Activated CD8-positive, alpha-beta memory T cell treated with anti-CD3 and anti-CD28 coated beads for 24 hours (primary cell): ENCODE measurements around the gene HACD2.

Experiments
- DNase-seq: peaks from one replicate; pipeline ENCODE4 v3.0.0-alpha.2; 2020

Gene HACD2

GRCh38 chr3:123479891-123480290 lies 105.0 kb downstream of the HACD2 start:
- DNase-seq = no peak

DNA sequence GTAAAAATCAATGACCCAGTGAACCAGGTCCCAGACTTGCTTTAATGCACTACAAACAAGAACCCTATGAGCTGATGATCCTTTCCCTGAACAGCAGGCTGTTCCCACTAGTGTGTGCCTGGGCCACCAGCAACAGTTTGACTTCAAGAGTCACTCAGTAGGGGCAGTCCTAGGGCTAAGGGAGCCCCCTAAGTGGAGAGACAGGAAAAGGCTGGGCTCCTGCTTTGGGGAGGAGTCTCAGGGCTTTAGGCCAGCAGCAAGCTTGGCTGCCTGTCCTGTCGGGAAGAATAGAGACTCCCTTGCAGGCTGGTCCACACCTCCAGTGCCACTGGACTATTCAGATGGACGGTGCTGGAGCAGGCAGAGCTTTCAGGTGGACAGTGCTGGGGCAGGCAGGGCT lies 106.5 kb downstream of the HACD2 start:
- no peak for DNase-seq

- DNase-seq = no peak
These were observed 107.7 kb downstream of the HACD2 start for GRCh38 chr3:123476967-123477750.

GRCh38 chr3:123475786-123476185 lies 109.1 kb downstream of the HACD2 start:
- no peak for DNase-seq

- no peak for DNase-seq
These were observed 113.7 kb downstream of the HACD2 start for GRCh38 chr3:123471106-123471505.

DNA sequence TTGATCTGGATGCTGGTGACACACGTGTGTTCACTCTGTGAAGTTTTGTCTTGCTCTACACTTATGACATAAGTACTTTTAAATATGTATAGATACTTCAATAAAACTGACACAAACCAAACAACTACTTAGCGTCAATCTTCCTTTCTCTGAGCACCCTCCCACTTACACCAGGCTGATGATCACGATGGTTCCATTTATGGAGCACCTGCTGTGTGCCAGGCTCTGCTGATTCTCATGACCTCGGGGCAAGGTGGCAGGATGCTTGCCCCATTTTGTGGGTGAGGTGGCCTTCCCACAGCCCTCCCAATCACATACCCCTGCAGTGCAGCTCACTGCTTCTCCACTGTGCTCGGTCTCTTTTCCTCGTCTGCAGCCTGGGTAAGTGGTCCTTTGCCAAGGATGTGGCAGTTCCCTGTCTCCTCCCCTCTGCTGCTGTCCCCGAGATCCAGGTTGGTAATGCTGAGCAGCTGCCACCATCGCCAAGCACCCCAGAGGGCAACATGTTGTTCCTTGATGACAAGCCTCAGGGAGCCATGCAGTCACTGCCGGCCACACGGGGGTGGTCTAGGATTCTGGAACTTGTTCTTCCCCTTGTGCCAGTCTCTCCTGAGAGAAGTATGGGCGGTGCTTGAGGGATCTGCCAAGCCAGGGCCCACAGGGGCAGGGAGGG lies 115.4 kb downstream of the HACD2 start:
- DNase-seq = no peak

DNA sequence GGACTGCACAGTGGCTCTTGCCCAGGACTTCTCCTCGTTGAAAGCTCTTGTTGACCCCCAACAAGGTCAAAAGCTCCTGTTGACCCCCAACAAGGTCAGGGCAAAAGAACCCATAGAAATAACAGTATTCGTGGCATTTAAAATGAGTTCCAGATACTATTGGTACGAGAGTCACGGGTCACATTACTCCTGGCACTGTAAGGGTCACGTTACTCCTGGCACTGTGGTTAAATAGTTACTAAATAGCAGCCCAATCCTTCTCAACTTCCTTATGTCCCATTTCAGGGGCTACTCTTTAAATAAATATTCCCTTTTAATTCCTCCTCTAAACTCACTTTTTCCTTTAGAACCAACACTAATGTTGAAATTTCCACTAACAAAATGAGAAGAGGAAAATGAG lies 117.8 kb downstream of the HACD2 start:
- no peak for DNase-seq

- DNase-seq = no peak
These were observed 120.6 kb downstream of the HACD2 start for GRCh38 chr3:123464211-123464610.

- no peak for DNase-seq
These were observed 125.0 kb downstream of the HACD2 start for GRCh38 chr3:123459862-123460261.

GRCh38 chr3:123458255-123458654 lies 126.6 kb downstream of the HACD2 start:
- no peak for DNase-seq

DNA sequence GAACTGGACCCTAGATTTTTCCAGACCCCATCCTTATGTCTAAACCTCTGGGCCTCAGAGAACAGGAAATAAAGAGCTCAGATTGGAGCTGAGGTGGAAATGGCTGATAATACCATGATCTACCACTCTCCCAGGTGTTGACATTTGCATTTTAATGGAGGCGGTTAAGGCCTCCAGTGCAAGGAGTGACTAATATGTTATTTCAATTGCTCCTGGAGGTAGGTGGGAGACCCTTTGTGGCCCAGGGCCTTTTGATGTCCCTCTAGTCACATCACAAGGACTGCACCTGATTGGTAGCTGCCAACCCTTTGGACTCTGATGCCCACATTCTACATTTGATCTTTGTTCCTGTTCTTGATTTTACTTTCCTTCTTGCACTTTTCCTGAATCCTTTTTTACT lies 127.0 kb downstream of the HACD2 start:
- DNase-seq = no peak

DNA sequence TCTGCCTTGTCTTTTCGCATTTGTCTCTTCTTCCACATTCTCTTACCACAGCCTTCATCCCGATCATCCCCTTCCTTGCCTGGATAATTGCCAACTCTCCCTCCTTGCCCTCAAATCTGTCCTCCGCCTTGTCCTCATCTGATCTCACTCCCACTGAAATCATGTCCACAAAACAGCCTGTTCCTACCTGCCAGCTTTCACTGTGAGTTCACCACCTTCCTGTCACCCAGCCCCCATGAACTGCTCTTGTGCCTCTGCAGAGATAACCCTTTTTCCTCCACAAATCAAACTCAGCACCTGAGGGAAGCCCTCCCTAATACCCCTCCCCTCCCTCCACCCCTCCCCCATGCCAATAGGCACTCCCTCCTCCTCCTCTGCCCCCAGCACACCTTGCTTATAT lies 131.2 kb downstream of the HACD2 start:
- no peak for DNase-seq

GRCh38 chr3:123451186-123451585 lies 133.7 kb downstream of the HACD2 start:
- DNase-seq = no peak

DNA sequence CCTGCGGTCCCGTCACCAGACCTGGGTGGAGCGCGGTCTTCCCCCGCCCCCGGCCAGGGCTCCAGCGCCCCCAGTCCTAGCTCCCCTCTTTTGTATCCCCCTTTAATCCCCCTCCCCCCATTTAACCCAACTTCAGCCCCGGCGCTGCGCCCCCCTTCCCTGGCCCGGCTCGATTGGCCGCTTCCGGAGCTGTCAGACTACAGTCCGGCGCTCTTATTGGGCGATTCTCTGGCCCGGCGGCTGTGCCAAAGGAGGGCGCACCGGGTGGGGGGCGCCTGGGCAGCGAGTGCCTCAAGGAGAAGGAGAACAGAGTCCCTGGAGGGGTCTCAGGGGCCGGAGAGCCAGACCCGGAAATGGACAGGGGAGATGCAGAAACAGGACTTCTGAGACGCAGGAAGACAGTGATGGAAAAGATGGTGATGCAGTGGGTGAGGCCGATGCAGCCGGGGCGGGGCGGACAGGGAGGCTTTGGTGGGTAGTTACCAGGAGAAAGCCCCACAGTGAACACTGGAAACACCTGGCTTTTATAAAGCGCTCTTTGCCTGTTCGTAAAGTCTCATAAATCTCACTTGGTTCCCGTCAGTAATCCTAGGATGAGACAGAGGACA lies 134.8 kb downstream of the HACD2 start:
- no peak for DNase-seq

DNA sequence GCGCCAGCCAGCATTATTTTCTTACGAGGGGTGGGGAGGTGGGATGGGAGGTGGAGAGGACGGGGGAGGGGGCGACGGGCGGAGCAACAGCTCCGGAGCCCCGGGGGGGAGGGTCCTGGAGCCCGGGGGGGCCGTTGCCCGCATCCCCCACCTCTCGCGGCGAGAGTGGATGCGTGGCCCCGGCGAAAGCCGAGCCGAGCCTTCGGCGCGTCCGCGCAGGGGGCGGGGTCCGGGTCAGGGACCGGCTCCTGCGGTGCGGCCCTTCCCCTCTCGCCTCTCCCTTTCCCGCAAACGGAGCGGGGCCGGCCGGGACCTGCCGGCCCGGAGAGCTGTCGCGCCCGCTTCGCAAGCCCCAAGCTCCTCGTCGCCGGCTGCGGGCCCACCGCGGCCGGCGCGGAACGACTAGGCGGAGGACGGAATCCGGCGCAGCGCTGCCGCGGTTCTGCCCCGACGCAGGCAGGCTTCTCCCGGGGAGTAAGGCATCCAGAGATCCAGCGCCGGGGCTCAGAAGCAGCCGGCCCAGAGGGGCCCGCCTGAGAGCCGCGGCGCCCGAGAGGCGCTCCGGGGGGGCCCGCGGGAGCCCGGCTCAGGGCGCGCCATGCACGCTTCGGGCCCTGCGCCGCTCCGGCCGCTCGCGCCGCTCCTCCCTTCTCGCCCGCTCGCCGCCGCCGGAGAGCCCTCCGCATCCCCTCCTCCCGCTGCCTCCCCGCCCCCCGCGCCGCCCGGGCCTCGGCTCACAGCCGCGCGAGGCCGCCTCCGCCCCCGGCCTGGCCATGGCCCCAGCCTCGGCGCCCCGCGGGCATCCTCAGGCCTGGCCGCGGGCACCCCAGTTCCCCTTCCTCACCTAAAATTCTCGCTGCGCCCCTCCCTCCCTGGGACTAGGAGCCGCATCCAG lies 135.5 kb downstream of the HACD2 start:
- peak; percentile 64 for DNase-seq

DNA sequence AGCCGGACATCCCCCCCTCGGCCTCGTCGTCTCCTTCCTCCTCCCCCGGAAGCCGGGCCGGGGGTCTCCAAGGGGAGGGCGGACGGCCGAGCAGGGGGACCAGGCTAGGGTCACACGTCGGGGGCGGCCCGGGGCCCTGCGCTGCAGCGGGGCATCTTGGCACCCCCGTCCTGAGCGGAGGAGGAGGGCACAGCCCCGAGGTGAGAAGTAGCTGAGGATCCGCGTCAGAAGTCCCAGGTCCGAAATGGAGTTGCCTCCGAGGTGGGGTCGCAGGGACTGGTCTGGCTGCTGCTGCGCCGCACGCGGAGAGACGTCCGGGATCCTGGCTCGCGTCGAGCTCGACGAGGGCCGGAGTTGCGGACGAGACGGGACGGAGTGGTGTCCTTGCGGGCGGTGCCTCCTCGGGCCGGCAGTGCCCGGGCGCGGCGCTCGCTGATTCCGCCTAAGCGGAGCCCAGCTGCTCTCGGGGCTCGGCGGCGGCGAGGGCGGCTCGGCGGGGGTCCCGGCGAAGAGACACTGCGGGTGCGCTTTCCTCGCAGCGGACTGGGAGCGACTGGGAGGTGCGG lies 136.2 kb downstream of the HACD2 start, which contains the start of gene ADCY5:
Gene ADCY5, minus strand, starts transcription at position 555 of the 566 bp plus-strand sequence. Its CDS starts 545 bp downstream, at position 10.
- DNase-seq = peak; percentile 66

GRCh38 chr3:123447749-123448517 lies 136.9 kb downstream of the HACD2 start:
- DNase-seq = peak; percentile 66

DNA sequence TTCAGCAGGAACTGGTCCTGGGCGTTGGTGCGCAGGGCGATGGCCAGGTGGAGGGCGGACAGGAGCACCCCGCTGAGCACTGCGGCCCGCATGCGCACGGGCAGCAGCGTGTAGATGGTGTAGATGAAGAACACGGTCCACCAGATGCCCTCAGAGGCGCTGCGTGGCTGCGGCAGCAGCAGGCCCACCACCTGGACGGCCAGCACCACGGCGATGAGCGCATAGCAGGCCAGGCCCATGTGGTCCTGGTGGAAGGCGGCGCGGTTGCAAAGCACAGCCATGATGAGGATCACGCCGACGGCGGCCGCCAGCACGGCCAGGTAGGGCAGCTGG lies 137.5 kb downstream of the HACD2 start:
- no peak for DNase-seq

DNA sequence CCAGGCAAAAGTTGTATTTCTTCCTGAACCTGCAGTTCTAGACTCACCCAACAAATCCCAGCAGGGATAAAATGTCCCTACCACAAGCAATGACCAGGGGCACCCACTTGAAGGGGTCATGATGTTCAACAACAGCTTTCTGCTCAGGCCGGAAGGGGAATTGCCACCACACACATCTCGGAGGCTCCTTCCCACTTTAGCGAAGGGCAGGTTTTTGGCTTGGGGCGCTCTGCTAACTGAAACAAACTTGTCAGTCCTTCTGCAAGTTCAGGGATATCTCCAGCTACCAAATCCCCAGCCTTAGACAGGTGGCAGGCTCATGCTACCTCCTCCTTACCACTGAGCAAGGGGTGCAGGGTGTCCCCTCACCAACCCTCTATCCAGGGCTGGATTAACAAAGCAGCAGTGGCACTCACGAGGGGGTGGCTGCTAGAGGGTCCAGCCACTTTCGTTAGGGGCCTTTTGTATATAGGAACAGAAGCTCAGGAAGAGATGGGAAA lies 138.2 kb downstream of the HACD2 start:
- DNase-seq = no peak

- DNase-seq = no peak
These were observed 138.6 kb downstream of the HACD2 start for GRCh38 chr3:123446210-123446609.

- DNase-seq = no peak
These were observed 139.2 kb downstream of the HACD2 start for GRCh38 chr3:123445702-123446101.

DNA sequence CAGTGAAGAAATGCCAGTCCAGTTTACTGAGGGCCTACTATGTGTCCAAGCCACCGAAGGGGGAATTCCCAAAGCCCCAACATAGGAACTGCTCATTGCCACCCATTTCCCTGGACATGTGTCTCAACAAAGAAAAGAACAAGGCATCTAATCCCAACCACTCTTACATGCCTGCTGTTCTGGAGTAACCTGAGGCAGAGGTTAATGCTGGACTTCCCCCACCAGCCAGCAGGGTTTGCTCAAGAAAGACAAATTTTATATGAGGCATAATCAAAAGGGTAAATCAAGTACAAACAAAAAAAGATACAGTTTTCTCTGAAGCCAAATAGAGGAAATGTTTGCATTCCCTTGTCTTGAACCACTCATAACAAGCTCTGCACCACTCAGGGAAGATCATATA lies 140.1 kb downstream of the HACD2 start:
- no peak for DNase-seq
